HUDEP-2 (cell line): ENCODE data around the gene PHF19.

Experiments used
- DNase-seq, 76 experiments: peaks; one replicate each; lab custom pipeline; 2025; ENCODE audit not compliant: unreplicated experiment in 76 of 76; lab: John Stamatoyannopoulos, UW

The PHF19 gene

GRCh38 chr9:120874226-120875194, 2.5 kb downstream of the PHF19 start:
- no peak for DNase-seq

GRCh38 chr9:120873512-120873911, 3.5 kb downstream of the PHF19 start:
- DNase-seq = no peak

- no peak for DNase-seq
These were observed 4.0 kb downstream of the PHF19 start for GRCh38 chr9:120872791-120873502.

GRCh38 chr9:120870206-120870605, 6.8 kb downstream of the PHF19 start:
- no peak for DNase-seq

- DNase-seq = no peak
These were observed 7.3 kb downstream of the PHF19 start for GRCh38 chr9:120869726-120870125.

GRCh38 chr9:120869360-120869687, 7.7 kb downstream of the PHF19 start:
- no peak for DNase-seq

GRCh38 chr9:120868676-120869359, 8.2 kb downstream of the PHF19 start:
- DNase-seq = peak; percentile 26 to 100 (median 97)

- DNase-seq = no peak
These were observed 8.7 kb downstream of the PHF19 start for GRCh38 chr9:120868339-120868675.

- no peak for DNase-seq
These were observed 9.2 kb downstream of the PHF19 start for GRCh38 chr9:120867676-120868338.

GRCh38 chr9:120866651-120867050, 10.3 kb downstream of the PHF19 start:
- no peak for DNase-seq

GRCh38 chr9:120865809-120866208, 11.2 kb downstream of the PHF19 start:
- no peak for DNase-seq

- DNase-seq = no peak
These were observed 11.8 kb downstream of the PHF19 start for GRCh38 chr9:120865176-120865575.

- DNase-seq = no peak
These were observed 12.3 kb downstream of the PHF19 start for GRCh38 chr9:120864719-120865118.

- DNase-seq = no peak
These were observed 13.2 kb downstream of the PHF19 start for GRCh38 chr9:120863833-120864232.

- DNase-seq = no peak
These were observed 14.5 kb downstream of the PHF19 start for GRCh38 chr9:120862452-120862851.

- no peak for DNase-seq
These were observed 15.1 kb downstream of the PHF19 start for GRCh38 chr9:120861935-120862334.

- no peak for DNase-seq
These were observed 16.9 kb downstream of the PHF19 start for GRCh38 chr9:120860083-120860482.

- no peak for DNase-seq
These were observed 17.6 kb downstream of the PHF19 start for GRCh38 chr9:120859361-120859760.

GRCh38 chr9:120857902-120858301, 19.1 kb downstream of the PHF19 start:
- no peak for DNase-seq

GRCh38 chr9:120857481-120857880, 19.5 kb downstream of the PHF19 start:
- DNase-seq = no peak

GRCh38 chr9:120856700-120857099, 20.3 kb downstream of the PHF19 start:
- DNase-seq = no peak
